Measurements from ENCODE around the gene NFASC. TPM values are rescaled to one million over a fixed set of nuclear protein-coding genes. Genes with fewer than 3 reads are reported as not detected.

The NFASC gene
- total RNA-seq, 2 experiments from 2014 or later = not detected

- POLR2A ChIA-PET = interaction anchor here (0.5 kb wide), 1 partner anchor 162 kb away, joined by 5 read pairs; no protein-coding TSS in a partner anchor
Measured at GRCh38 chr1:204859861-204860267, 10.8 kb upstream of the NFASC start.

GRCh38 chr1:204863024-204863423, 7.6 kb upstream of the NFASC start:
- H3K9me2 ChIP-seq (ENCODE audit: insufficient read depth, low read length) = no peaks in the 10 kb centered on the region; the same call in 1 of the 2 replicates
- intact Hi-C loops (cut with micrococcal nuclease; ENCODE audit: unreplicated experiment) = no loop called here
- H2AFZ ChIP-seq (ENCODE audit: low read length) = no peak overlapping the region
- no peaks in the 10 kb centered on the region for H3K9me3 ChIP-seq (ENCODE audit: low read length)
- H3K36me3 ChIP-seq (ENCODE audit: insufficient read depth, low read length) = no peaks in the 10 kb centered on the region
- DNase-seq (ENCODE audit: low spot score) = no peak
- no peak overlapping the region for H3K27ac ChIP-seq (ENCODE audit: low read depth, low read length, poor library complexity, severe bottlenecking)
- no TSS peak for BruUV-seq (replicated peaks)
- no peaks in the 10 kb centered on the region for H3K79me2 ChIP-seq (ENCODE audit: insufficient read depth, low read depth, low read length)
- no peak for TF ChIP-seq EZH2phosphoT487 (IDR thresholded peaks at IDR 0.05; ENCODE audit: borderline replicate concordance, low read depth, low read length)
- TF ChIP-seq CTCF (conservative IDR thresholded peaks at IDR 0.05; ENCODE audit: low read length) = no peak
- no peaks in the 10 kb centered on the region for H4K20me1 ChIP-seq (ENCODE audit: insufficient read depth, low read length)
- no peak overlapping the region for H3K4me3 ChIP-seq (ENCODE audit: low read depth, low read length, poor library complexity, severe bottlenecking)
- no peaks in the 10 kb centered on the region for H3K4me1 ChIP-seq (ENCODE audit: insufficient read depth, low read length, poor library complexity, severe bottlenecking)
- POLR2A ChIA-PET = interaction anchor here (1.6 kb wide), 1 partner anchor 29 kb away, joined by 3 read pairs; no protein-coding TSS in a partner anchor
- CTCF ChIA-PET (ENCODE audit: unreplicated experiment) = no interaction called here
- no peak overlapping the region for H3K4me2 ChIP-seq (ENCODE audit: low read length)

More at GRCh38 chr1:204859861-204860267, 10.8 kb upstream of the NFASC start:
- intact Hi-C loops (cut with micrococcal nuclease; ENCODE audit: unreplicated experiment) = no loop called here
- no peak overlapping the region for H2AFZ ChIP-seq (ENCODE audit: low read length)
- no peaks in the 10 kb centered on the region for H3K79me2 ChIP-seq (ENCODE audit: insufficient read depth, low read depth, low read length)
- H3K4me3 ChIP-seq (ENCODE audit: low read depth, low read length, poor library complexity, severe bottlenecking) = no peak overlapping the region
- no peak overlapping the region for H3K27ac ChIP-seq (ENCODE audit: low read depth, low read length, poor library complexity, severe bottlenecking)
- H3K9me3 ChIP-seq (ENCODE audit: low read length) = no peaks in the 10 kb centered on the region
- H3K4me2 ChIP-seq (ENCODE audit: low read length) = no peak overlapping the region
- DNase-seq (ENCODE audit: low spot score) = no peak
- BruUV-seq (replicated peaks) = no TSS peak
- TF ChIP-seq CTCF (conservative IDR thresholded peaks at IDR 0.05; ENCODE audit: low read length) = no peak
- no peak for TF ChIP-seq EZH2phosphoT487 (IDR thresholded peaks at IDR 0.05; ENCODE audit: borderline replicate concordance, low read depth, low read length)
- no peaks in the 10 kb centered on the region for H3K9me2 ChIP-seq (ENCODE audit: insufficient read depth, low read length)
- no peaks in the 10 kb centered on the region for H3K36me3 ChIP-seq (ENCODE audit: insufficient read depth, low read length)
- H4K20me1 ChIP-seq (ENCODE audit: insufficient read depth, low read length) = no peaks in the 10 kb centered on the region
- no peaks in the 10 kb centered on the region for H3K4me1 ChIP-seq (ENCODE audit: insufficient read depth, low read length, poor library complexity, severe bottlenecking)
- CTCF ChIA-PET (ENCODE audit: unreplicated experiment) = no interaction called here

GRCh38 chr1:204863730-204864129, 6.9 kb upstream of the NFASC start:
- Histone ChIP-seq H2AFZ (ENCODE audit: low read length) (no peak overlapping the region), H3K27ac (ENCODE audit: low read depth, low read length, poor library complexity, severe bottlenecking) (no peak overlapping the region), H3K36me3 (ENCODE audit: insufficient read depth, low read length) (no peaks in the 10 kb centered on the region), H3K9me2 (ENCODE audit: insufficient read depth, low read length) (no peaks in the 10 kb centered on the region; the same call in 1 of the 2 replicates), H4K20me1 (ENCODE audit: insufficient read depth, low read length) (no peaks in the 10 kb centered on the region), H3K4me3 (ENCODE audit: low read depth, low read length, poor library complexity, severe bottlenecking) (no peak overlapping the region), H3K9me3 (ENCODE audit: low read length) (no peaks in the 10 kb centered on the region), H3K79me2 (ENCODE audit: insufficient read depth, low read depth, low read length) (no peaks in the 10 kb centered on the region), H3K4me1 (ENCODE audit: insufficient read depth, low read length, poor library complexity, severe bottlenecking) (no peaks in the 10 kb centered on the region), H3K4me2 (ENCODE audit: low read length) (no peak overlapping the region)
- no peak for TF ChIP-seq EZH2phosphoT487 (IDR thresholded peaks at IDR 0.05; ENCODE audit: borderline replicate concordance, low read depth, low read length)
- TF ChIP-seq CTCF (conservative IDR thresholded peaks at IDR 0.05; ENCODE audit: low read length) = no peak
- intact Hi-C loops (cut with micrococcal nuclease; ENCODE audit: unreplicated experiment) = no loop called here
- CTCF ChIA-PET (ENCODE audit: unreplicated experiment) = no interaction called here
- POLR2A ChIA-PET = no interaction called here
- no TSS peak for BruUV-seq (replicated peaks)
- no peak for DNase-seq (ENCODE audit: low spot score)
